HG02759 (cell line): ENCODE results near the gene CORO1C.

ENCODE experiments used
- ATAC-seq: cut with Tn5 transposase; IDR thresholded peaks from one replicate; pipeline ENCODE4 v1.9.1; 2021; ENCODE audit warnings: mild to moderate bottlenecking, moderate library complexity; ENCODE audit not compliant: unreplicated experiment

CORO1C gene

GRCh38 chr12:108653922-108654321 lies 77.4 kb downstream of the CORO1C start:
- no peak for ATAC-seq

GRCh38 chr12:108653082-108653516 lies 78.2 kb downstream of the CORO1C start:
- ATAC-seq, result no peak

- no peak for ATAC-seq
These were observed 81.2 kb downstream of the CORO1C start for GRCh38 chr12:108650083-108650482.

- ATAC-seq, result no peak
These were observed 81.6 kb downstream of the CORO1C start for GRCh38 chr12:108649669-108650068.

- ATAC-seq, result no peak
These were observed 82.2 kb downstream of the CORO1C start for GRCh38 chr12:108649126-108649525.

- ATAC-seq, result no peak
These were observed 82.9 kb downstream of the CORO1C start for GRCh38 chr12:108648371-108648770.

- no peak for ATAC-seq
These were observed 83.6 kb downstream of the CORO1C start for GRCh38 chr12:108647585-108648287.

- no peak for ATAC-seq
These were observed 84.4 kb downstream of the CORO1C start for GRCh38 chr12:108646600-108647579.

- ATAC-seq, result no peak
These were observed 85.4 kb downstream of the CORO1C start for GRCh38 chr12:108645686-108646599.

- no peak for ATAC-seq
These were observed 86.6 kb downstream of the CORO1C start for GRCh38 chr12:108644811-108645120.

- ATAC-seq, result no peak
These were observed 87.1 kb downstream of the CORO1C start for GRCh38 chr12:108643941-108644810.

GRCh38 chr12:108642899-108643654 lies 88.2 kb downstream of the CORO1C start:
- ATAC-seq, result no peak

GRCh38 chr12:108642269-108642870 lies 88.9 kb downstream of the CORO1C start:
- ATAC-seq, result no peak

- no peak for ATAC-seq
These were observed 89.7 kb downstream of the CORO1C start for GRCh38 chr12:108641446-108642268.

GRCh38 chr12:108640802-108641445 lies 90.4 kb downstream of the CORO1C start:
- no peak for ATAC-seq

- ATAC-seq, result no peak
These were observed 92.1 kb downstream of the CORO1C start for GRCh38 chr12:108638997-108639822.
